A673 (cell line): ENCODE results near the gene TACC2. TPM values are rescaled to one million over a fixed set of nuclear protein-coding genes. Genes with fewer than 3 reads are reported as not detected.

ENCODE experiments used
- BruUV-seq: library from RNA; stranded (reverse); fragments of 400-500 nt; replicated peaks from 2 replicates; lab custom pipeline; 2021; lab: Mats Ljungman, UMichigan
- CTCF ChIA-PET: fragments of 300-600 bp; sonication (Branson Sonifier 250); formaldehyde crosslinking; loops from one replicate; lab custom pipeline; 2022; ENCODE audit warnings: antibody characterized with exemption; lab: Charles Lee
- POLR2A ChIA-PET: fragments of 300-600 bp; sonication (Branson Sonifier 250); formaldehyde crosslinking; loops from one replicate; lab custom pipeline; 2022; ENCODE audit warnings: antibody characterized with exemption; ENCODE audit not compliant: low non-redundant PET; lab: Charles Lee
- DNase-seq: peaks from one replicate; pipeline ENCODE4 v3.0.0-alpha.2; 2015; ENCODE audit warnings: low spot score
- H3K27ac ChIP-seq: fragments of 200-600 bp; sonication (generic); 2 replicates; pipeline ENCODE4 v1.5.1; 2016; ENCODE audit warnings: mixed run types, low read depth, mild to moderate bottlenecking, mixed read lengths, antibody characterized with exemption, low read length; ENCODE audit not compliant: poor library complexity, severe bottlenecking
- H3K27me3 ChIP-seq: fragments of 200-600 bp; sonication (generic); replicated peaks from 2 replicates; pipeline ENCODE4 v1.6.1; 2017; ENCODE audit warnings: mixed run types, low read depth, mild to moderate bottlenecking, mixed read lengths, antibody characterized with exemption, low read length; ENCODE audit not compliant: insufficient read depth, poor library complexity
- H3K36me3 ChIP-seq: fragments of 200-600 bp; sonication (generic); 2 replicates; pipeline ENCODE4 v1.6.1; 2016; ENCODE audit warnings: mixed run types, mild to moderate bottlenecking, mixed read lengths, antibody characterized with exemption, low read length; ENCODE audit not compliant: insufficient read depth, poor library complexity, severe bottlenecking
- H3K4me1 ChIP-seq: fragments of 200-600 bp; sonication (generic); 2 replicates; pipeline ENCODE4 v1.6.1; 2017; ENCODE audit warnings: mixed run types, mild to moderate bottlenecking, mixed read lengths, antibody characterized with exemption, low read length; ENCODE audit not compliant: insufficient read depth, poor library complexity, severe bottlenecking
- H3K4me3 ChIP-seq: fragments of 200-600 bp; sonication (generic); 2 replicates; pipeline ENCODE4 v1.5.1; 2016; ENCODE audit warnings: low read depth, mixed run types, mild to moderate bottlenecking, mixed read lengths, low read length; ENCODE audit not compliant: poor library complexity, severe bottlenecking
- H3K9me3 ChIP-seq: fragments of 200-600 bp; sonication (generic); 2 replicates; pipeline ENCODE4 v1.6.1; 2016; ENCODE audit warnings: mixed run types, low read depth, mild to moderate bottlenecking, mixed read lengths, antibody characterized with exemption, low read length; ENCODE audit not compliant: poor library complexity, severe bottlenecking
- EZH2 ChIP-seq: fragments of 200-600 bp; sonication (generic); IDR thresholded peaks from 2 replicates; pipeline ENCODE4 v1.6.1; 2017; ENCODE audit warnings: borderline replicate concordance, low read depth, mild to moderate bottlenecking, mixed read lengths, antibody characterized with exemption, low read length; ENCODE audit not compliant: poor library complexity, severe bottlenecking
- intact Hi-C: fragments of 100-400 bp; cut with micrococcal nuclease; formaldehyde crosslinking; loops from one replicate; pipeline ENCODE4 v1.10.0; 2022; ENCODE audit not compliant: unreplicated experiment
- total RNA-seq: library from RNA; stranded (reverse); gene quantifications from 2 replicates; pipeline ENCODE4 v1.2.3, GENCODE V29; 2021
- TF ChIP-seq, protein P1 (sequence below): fragments of 300-800, 200-600 bp; sonication (generic); conservative IDR thresholded peaks from 2 replicates; pipeline ENCODE4 v1.5.1; 2017; ENCODE audit warnings: low read depth, mild to moderate bottlenecking, antibody characterized with exemption, low read length, moderate library complexity, mixed read lengths

TACC2 gene
- total RNA-seq, 1 experiment from 2014 or later, result 0.62 TPM

DNA sequence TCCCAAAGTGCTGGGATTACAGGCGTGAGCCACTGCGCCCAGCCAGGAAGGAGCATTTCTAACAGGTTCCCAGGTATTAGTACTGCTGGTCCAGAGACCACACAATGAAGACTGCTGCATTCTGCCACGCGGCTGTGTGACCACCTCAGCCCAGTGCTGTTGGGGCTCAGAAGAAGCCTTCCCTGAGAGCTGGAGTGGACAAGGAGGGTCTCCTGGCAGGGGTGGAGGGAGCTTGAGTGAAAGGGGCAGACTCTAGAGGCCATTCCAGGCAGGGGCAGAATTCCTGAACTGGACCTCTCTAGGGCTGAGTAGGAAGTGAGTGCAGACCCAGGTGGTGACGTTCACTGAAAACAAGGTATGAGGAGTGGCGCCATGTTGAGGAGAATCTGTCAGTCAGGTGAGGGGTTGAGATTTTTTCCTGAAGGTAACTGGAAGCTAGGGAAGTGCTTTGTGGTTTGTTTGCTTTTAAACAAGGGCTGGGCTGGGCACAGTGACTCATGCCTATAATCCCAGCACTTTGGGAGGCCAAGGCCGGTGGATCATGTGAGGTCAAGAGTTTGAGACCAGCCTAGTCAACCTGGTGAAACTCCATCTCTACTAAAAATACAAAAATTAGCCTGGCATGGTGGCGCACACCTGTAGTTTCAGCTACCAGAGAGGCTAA, 67.6 kb downstream of the TACC2 start:
- no peaks in the 10 kb centered on the region for H3K36me3 ChIP-seq
- H3K27me3 ChIP-seq, result no peaks in the 10 kb centered on the region
- no peaks in the 10 kb centered on the region for H3K4me1 ChIP-seq
- POLR2A ChIA-PET, result no interaction called here
- no peak for TF ChIP-seq EZH2
- TF ChIP-seq, protein P1, sequence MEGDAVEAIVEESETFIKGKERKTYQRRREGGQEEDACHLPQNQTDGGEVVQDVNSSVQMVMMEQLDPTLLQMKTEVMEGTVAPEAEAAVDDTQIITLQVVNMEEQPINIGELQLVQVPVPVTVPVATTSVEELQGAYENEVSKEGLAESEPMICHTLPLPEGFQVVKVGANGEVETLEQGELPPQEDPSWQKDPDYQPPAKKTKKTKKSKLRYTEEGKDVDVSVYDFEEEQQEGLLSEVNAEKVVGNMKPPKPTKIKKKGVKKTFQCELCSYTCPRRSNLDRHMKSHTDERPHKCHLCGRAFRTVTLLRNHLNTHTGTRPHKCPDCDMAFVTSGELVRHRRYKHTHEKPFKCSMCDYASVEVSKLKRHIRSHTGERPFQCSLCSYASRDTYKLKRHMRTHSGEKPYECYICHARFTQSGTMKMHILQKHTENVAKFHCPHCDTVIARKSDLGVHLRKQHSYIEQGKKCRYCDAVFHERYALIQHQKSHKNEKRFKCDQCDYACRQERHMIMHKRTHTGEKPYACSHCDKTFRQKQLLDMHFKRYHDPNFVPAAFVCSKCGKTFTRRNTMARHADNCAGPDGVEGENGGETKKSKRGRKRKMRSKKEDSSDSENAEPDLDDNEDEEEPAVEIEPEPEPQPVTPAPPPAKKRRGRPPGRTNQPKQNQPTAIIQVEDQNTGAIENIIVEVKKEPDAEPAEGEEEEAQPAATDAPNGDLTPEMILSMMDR, result no peak
- no peak overlapping the region for H3K4me3 ChIP-seq
- no TSS peak for BruUV-seq
- H3K27ac ChIP-seq, result no peak overlapping the region
- intact Hi-C loops, result no loop called here
- DNase-seq, result no peak
- CTCF ChIA-PET, result no interaction called here
- H3K9me3 ChIP-seq, result no peaks in the 10 kb centered on the region

DNA sequence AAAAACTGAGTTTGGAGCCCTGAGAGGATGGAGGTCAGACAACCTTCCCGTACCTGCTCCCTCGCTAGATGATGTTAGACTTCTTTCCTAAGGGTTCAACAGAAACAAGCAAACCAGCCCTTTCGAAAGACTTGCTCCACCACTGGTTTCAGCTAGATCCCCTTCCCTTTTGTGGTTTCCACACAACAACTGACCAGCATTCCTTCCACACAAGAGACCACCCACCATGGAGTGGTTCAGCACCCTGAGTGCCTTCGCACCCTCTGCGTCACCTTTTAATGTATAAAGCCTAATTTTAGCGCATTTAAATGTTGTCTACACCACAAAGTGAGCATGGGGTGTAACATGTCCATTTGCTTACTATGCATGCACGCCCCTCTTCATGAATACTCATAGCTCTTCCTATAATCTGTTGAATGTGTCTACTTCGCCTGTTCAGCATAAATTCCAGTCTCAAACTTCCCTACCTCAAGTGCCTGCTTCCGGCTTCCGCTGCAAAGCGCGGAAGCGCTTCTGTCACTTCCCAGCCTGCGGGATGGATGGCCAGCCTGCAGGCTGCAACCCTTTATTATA, 69.0 kb downstream of the TACC2 start:
- no peak for TF ChIP-seq EZH2
- TF ChIP-seq, protein P1, result no peak
- intact Hi-C loops, result no loop called here
- Histone ChIP-seq H3K27ac (no peak overlapping the region), H3K4me3 (no peak overlapping the region), H3K4me1 (no peaks in the 10 kb centered on the region), H3K36me3 (no peaks in the 10 kb centered on the region), H3K27me3 (no peaks in the 10 kb centered on the region), H3K9me3 (no peaks in the 10 kb centered on the region)
- BruUV-seq, result no TSS peak
- POLR2A ChIA-PET, result no interaction called here
- DNase-seq, result no peak
- CTCF ChIA-PET, result no interaction called here

DNA sequence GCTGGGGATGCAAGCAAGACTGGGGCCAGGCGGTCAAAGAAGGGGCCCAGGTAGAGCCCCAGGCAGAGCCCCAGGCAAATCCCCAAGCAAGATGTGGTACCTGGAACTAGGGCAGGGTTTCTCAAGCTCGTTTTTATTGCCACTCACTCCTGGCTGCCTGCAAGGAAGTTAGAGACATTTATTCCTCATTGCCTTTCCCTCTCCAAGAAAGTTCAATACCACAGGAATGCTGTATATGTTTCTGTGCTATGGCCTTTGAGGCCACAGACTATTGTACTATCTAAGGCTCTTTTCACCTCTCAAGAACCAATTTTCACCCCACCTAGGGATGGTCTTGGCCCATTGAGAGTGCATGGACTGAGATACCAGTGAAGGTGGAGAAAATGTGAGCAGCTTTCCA, 71.3 kb downstream of the TACC2 start:
- no peak for DNase-seq
- CTCF ChIA-PET, result no interaction called here
- no peaks in the 10 kb centered on the region for H3K36me3 ChIP-seq
- no peaks in the 10 kb centered on the region for H3K27me3 ChIP-seq
- H3K4me3 ChIP-seq, result no peak overlapping the region
- H3K9me3 ChIP-seq, result no peaks in the 10 kb centered on the region
- intact Hi-C loops, result no loop called here
- POLR2A ChIA-PET, result no interaction called here
- no peak for TF ChIP-seq EZH2
- TF ChIP-seq, protein P1, result no peak
- BruUV-seq, result no TSS peak
- H3K27ac ChIP-seq, result no peak overlapping the region
- no peaks in the 10 kb centered on the region for H3K4me1 ChIP-seq
